Nephron progenitor cell (in vitro differentiated cells): ENCODE data around the gene SCYL1.

Experiments
- DNase-seq: peaks from one replicate; pipeline ENCODE4 v3.0.0; 2021
- H3K27ac Mint-ChIP-seq: 2 replicates; pipeline ENCODE4 v1.8.0; 2021; ENCODE audit warnings: mild to moderate bottlenecking, moderate library complexity, mixed read lengths
- H3K27me3 Mint-ChIP-seq: 2 replicates; pipeline ENCODE4 v1.8.0; 2021; ENCODE audit warnings: mild to moderate bottlenecking, low read depth, mixed read lengths; ENCODE audit not compliant: poor library complexity
- H3K36me3 Mint-ChIP-seq: 2 replicates; pipeline ENCODE4 v1.8.0; 2021; ENCODE audit warnings: low read depth, mixed read lengths
- H3K4me1 Mint-ChIP-seq: 2 replicates; pipeline ENCODE4 v1.8.0; 2021; ENCODE audit warnings: mixed read lengths
- H3K4me3 Mint-ChIP-seq: 2 replicates; pipeline ENCODE4 v1.8.0; 2021; ENCODE audit warnings: mild to moderate bottlenecking, moderate library complexity, mixed read lengths
- H3K9me3 Mint-ChIP-seq: 2 replicates; pipeline ENCODE4 v1.8.0; 2021; ENCODE audit warnings: mild to moderate bottlenecking, moderate library complexity, mixed read lengths
- TF ChIP-seq, protein P1 (sequence below): fragments of 200-600 bp; sonication (generic); IDR thresholded peaks from 2 replicates; pipeline ENCODE4 v1.5.0; 2021; ENCODE audit warnings: antibody characterized with exemption

The SCYL1 gene

DNA sequence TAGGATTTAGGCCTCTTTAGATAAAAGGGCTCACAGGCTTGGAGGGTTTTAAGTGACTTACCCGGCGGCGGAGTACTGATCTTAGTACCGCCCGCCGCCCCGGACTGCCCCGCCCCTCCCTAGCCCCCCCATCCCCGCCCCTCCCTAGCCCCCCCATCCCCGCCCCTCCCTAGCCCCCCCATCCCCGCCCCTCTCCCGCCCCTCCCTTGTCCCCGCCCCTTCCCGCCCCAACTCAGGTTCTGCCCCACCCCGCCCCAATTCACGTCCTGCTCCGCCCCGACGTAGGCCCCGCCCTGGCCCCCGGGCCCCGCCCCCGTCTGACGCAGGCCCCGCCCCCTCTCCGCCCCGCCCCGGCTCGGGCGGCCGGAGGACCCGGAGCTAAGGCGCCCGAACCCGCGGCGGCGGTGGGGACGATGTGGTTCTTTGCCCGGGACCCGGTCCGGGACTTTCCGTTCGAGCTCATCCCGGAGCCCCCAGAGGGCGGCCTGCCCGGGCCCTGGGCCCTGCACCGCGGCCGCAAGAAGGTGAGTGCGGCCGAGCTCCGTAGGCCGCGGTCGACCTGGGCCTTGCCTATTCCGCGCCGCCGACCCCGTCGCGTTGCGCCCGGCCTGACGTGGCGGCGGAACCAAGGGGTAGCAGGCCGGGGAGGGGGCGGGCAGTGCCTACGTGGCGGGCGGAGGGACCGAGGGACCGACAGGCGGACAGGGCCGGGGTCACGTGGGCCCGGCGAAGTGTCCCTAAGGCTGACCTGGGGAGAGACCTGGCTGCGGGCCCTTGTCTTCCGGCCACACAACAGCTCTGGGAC lies at the start of gene SCYL1:
TSS of gene SCYL1 (plus strand) at position 343 of the 805 bp plus-strand sequence. CDS start at position 414, 71 bp downstream.
- Mint-ChIP-seq H3K4me1 (peaks cover 64% of the 10 kb centered on the region), H3K27ac (peak within 1 kb of the TSS; percentile 64), H3K27me3 (no peaks in the 10 kb centered on the region), H3K9me3 (no peaks in the 10 kb centered on the region), H3K4me3 (peak within 1 kb of the TSS; percentile 86), H3K36me3 (peaks cover 11% of the 10 kb centered on the region)
- DNase-seq = peak; percentile 83
- TF ChIP-seq, protein P1, sequence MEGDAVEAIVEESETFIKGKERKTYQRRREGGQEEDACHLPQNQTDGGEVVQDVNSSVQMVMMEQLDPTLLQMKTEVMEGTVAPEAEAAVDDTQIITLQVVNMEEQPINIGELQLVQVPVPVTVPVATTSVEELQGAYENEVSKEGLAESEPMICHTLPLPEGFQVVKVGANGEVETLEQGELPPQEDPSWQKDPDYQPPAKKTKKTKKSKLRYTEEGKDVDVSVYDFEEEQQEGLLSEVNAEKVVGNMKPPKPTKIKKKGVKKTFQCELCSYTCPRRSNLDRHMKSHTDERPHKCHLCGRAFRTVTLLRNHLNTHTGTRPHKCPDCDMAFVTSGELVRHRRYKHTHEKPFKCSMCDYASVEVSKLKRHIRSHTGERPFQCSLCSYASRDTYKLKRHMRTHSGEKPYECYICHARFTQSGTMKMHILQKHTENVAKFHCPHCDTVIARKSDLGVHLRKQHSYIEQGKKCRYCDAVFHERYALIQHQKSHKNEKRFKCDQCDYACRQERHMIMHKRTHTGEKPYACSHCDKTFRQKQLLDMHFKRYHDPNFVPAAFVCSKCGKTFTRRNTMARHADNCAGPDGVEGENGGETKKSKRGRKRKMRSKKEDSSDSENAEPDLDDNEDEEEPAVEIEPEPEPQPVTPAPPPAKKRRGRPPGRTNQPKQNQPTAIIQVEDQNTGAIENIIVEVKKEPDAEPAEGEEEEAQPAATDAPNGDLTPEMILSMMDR = no peak

DNA sequence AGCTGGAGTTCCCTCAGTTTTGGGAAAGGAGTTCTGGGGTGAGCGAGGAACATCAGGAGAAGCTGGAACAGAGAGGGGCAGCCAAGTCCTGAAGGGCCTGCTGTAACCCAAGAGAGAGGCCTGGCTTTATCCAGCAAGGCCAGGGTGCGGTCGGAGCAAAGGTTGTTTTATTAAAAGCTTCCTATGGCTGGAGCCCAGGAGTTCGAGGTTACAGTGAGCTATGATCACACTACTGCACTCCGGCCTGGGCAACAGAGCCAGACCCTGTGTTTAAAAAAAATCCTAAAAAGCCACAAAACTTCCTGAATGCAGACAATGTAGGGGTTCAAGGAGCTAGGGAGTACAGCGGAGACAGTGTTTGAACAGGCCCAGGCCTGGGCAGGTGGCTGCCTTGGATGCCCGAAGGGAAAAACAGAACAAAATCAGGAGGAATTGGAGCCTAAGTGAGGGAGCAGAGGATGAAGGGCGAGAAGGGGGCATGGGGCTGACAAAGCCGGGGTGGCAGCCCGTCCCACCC lies 48.2 kb upstream of the SCYL1 start:
- Mint-ChIP-seq H3K4me3 (peak overlapping the region; percentile 93), H3K9me3 (no peaks in the 10 kb centered on the region), H3K36me3 (no peaks in the 10 kb centered on the region), H3K4me1 (peaks cover 52% of the 10 kb centered on the region), H3K27ac (peak overlapping the region; percentile 99), H3K27me3 (peaks cover 6% of the 10 kb centered on the region)
- TF ChIP-seq, protein P1 = no peak
- DNase-seq = no peak

DNA sequence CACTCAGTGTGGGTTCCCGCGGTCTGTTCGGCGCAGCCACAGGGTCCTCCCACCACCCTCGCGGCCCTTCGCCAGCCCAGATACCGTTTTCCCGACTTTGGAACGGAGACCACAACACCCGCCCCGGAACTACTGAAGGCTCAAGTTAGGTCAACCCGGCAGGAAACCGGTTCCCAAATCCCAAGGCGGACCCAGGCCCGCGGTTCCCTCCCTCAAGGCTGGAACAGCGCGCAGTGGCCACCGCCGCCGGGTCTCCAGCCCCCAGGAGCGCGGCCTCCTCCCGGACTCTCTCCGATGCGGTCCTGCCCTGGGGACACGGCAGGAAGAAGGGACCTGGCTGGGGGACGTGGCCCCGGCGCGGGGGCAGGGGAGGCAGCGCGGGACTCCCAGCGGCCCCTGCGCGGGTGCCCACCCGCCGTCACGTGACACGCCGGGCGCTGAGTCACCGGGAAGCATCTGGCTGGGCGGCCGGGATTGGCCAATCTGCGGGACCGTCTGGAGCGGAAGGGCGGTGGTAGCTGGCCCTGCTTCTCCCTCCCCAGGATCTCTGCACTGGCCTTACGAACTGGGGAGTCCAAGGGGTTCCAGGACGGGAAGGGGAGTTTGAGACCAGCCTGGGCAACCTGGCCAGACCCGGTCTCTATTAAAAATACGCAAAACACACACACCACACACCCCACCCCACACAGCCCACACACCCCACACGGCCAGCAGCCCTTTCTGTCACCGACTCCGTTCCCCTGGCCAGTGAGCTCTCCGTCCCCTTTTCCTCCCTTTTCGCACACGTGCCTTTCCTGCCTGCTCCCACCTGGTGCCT lies 47.5 kb upstream of the SCYL1 start:
- peak overlapping the region; percentile 93 for H3K4me3 Mint-ChIP-seq
- H3K4me1 Mint-ChIP-seq = peaks cover 48% of the 10 kb centered on the region
- H3K36me3 Mint-ChIP-seq = no peaks in the 10 kb centered on the region
- no peaks in the 10 kb centered on the region for H3K9me3 Mint-ChIP-seq
- DNase-seq = peak; percentile 85
- H3K27ac Mint-ChIP-seq = peak overlapping the region; percentile 99
- TF ChIP-seq, protein P1 = no peak
- peaks cover 6% of the 10 kb centered on the region for H3K27me3 Mint-ChIP-seq

DNA sequence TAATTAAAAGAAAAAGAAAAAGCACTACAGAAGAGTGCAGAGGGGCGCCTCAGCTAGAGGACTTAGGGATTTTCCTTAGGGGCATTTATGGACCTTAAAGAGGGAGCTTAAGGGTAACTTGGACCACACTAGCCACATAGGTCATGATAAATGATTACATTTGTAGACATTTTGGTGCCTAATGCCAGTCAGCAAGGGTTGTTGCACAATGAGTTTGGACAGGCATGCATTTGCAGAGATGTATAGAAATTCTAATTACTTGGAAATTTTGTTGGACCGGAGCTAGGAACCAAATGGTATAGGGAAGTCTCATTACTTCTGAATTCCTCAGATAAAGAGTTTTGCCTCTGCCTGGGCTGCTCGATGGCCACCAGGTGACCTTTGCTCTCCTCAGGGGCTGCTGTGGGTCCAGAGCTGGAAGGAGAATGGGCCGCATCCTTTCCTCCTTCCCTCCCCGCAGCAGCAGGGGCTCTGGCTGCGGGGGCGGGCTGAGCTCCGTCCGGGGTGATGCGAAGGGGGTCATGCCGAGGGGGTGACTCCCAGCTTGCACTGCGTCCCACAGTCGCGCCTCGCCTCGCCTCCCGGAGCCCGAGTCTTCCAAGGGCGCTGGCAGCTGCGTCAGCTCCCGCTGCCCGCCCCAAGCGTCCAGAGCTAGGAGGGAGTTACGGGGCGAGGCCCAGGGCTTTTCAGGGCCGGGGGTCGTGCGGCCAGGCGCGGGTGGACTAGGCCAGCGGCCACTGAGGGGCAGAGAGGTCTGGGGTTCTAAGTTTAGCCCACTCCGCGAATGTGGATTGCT lies 46.3 kb upstream of the SCYL1 start:
- no peak for DNase-seq
- H3K36me3 Mint-ChIP-seq = no peaks in the 10 kb centered on the region
- H3K27ac Mint-ChIP-seq = peak overlapping the region; percentile 79
- peaks cover 51% of the 10 kb centered on the region for H3K4me1 Mint-ChIP-seq
- no peaks in the 10 kb centered on the region for H3K9me3 Mint-ChIP-seq
- TF ChIP-seq, protein P1 = no peak
- H3K4me3 Mint-ChIP-seq = no peak overlapping the region
- peaks cover 6% of the 10 kb centered on the region for H3K27me3 Mint-ChIP-seq

DNA sequence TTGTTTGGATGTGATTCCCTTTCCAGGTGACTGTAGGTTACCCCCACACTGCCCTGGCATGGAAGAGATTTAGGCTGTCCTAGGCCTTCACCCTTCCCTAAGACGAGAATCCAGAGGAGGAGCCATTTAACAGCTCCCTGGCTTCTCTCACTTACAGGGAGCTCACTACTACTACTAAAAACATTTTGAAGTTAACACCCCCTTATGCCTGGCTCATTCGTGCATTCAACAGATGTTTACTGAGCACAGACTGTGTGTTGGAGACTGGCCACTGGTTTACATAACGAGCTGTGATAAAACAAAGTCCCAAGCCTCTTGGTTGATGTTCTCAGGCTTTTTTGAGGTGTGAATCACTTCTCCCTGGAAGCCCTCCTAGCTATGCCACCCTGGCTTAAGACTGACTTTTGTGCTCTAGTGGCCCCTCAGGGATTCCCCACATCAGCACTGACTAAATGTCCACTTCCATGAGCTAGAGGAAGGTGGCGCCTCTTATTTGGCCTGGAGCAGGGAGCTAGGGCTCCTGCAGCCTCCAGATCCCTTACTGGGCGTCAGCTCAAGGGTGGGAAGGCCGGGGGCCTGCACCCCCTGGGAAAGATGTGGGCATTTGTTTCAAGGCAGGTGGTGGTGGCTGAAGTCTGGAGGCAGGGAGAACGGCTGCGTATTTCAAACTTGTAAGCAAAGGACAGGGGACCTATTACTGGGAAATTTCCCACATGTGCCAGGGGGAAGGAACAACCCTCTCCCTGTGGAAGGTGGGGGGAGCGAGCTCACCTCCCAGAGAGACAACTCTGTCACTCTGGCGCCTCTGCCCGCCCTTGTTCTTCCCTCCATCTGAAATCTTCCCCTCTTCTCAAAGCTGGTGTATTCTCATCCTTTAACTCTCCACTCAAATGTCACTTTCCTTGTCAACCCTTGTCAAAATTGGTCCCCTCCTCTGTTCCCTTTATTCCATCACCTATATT lies 45.4 kb upstream of the SCYL1 start:
- Mint-ChIP-seq H3K9me3 (no peaks in the 10 kb centered on the region), H3K4me1 (peaks cover 56% of the 10 kb centered on the region), H3K27ac (peak overlapping the region; percentile 79), H3K36me3 (no peaks in the 10 kb centered on the region), H3K4me3 (peak overlapping the region; percentile 65), H3K27me3 (peaks cover 6% of the 10 kb centered on the region)
- TF ChIP-seq, protein P1 = no peak
- DNase-seq = no peak
